K562 (cell line): ENCODE measurements around the gene RACK1. TPM values are rescaled to one million over a fixed set of nuclear protein-coding genes. Genes with fewer than 3 reads are reported as not detected.

Source experiments
- BACH1 ChIP-seq: fragments of 200-800 bp; sonication (Bioruptor generic); IDR thresholded peaks from 2 replicates; pipeline ENCODE4 v1.6.1; 2016; ENCODE audit warnings: missing genetic modification characterization, missing compliant biosample characterization
- BRCA1 ChIP-seq, 2 experiments: fragments of 450-650 bp in 1 of 2; sonication (generic) in 1 of 2; formaldehyde crosslinking in 1 of 2; IDR thresholded peaks; 2 replicates each; pipeline versions ENCODE4 v1.5.0 to v1.6.1; 2017 to 2020; ENCODE audit warnings: mild to moderate bottlenecking in 1 of 2, missing genetic modification reagents in 1 of 2
- ELF4 ChIP-seq: fragments of 450-650 bp; formaldehyde crosslinking; IDR thresholded peaks from 2 replicates; pipeline ENCODE4 v1.4.0; 2022; ENCODE audit warnings: missing genetic modification characterization
- FOXK1 ChIP-seq: sonication (generic); formaldehyde crosslinking; IDR thresholded peaks from 2 replicates; pipeline ENCODE4 v1.8.0; 2022; ENCODE audit warnings: missing genetic modification reagents, mild to moderate bottlenecking, borderline replicate concordance
- HDGF ChIP-seq: fragments of 450-650 bp; IDR thresholded peaks from 2 replicates; pipeline ENCODE4 v1.6.1; 2016
- HOMEZ ChIP-seq: fragments of 250-450 bp; sonication (Bioruptor Pico); IDR thresholded peaks from 2 replicates; pipeline ENCODE4 v1.4.0; 2020; ENCODE audit warnings: mild to moderate bottlenecking, moderate library complexity
- HOXB6 ChIP-seq: fragments of 250-450 bp; sonication (Bioruptor Pico); IDR thresholded peaks from 2 replicates; pipeline ENCODE4 v1.5.1; 2022; ENCODE audit warnings: mild to moderate bottlenecking, borderline replicate concordance
- HSF4 ChIP-seq: fragments of 250-450 bp; sonication (Bioruptor Pico); IDR thresholded peaks from 2 replicates; pipeline ENCODE4 v2.1.2; 2022; ENCODE audit warnings: mild to moderate bottlenecking, moderate library complexity, borderline replicate concordance
- ILF3 ChIP-seq: fragments of 450-650 bp; IDR thresholded peaks from 2 replicates; pipeline ENCODE4 v1.6.1; 2018; ENCODE audit warnings: antibody characterized with exemption, mild to moderate bottlenecking, moderate library complexity, borderline replicate concordance
- KHSRP ChIP-seq: fragments of 450-650 bp; IDR thresholded peaks from 2 replicates; pipeline ENCODE4 v1.6.1; 2017
- MAZ ChIP-seq, 2 experiments: fragments of 450-650 bp in 1 of 2; sonication (generic) in 1 of 2; formaldehyde crosslinking; IDR thresholded peaks in 1 of 2; conservative IDR thresholded peaks in 1 of 2; 2 replicates each; pipeline versions ENCODE4 v1.4.0 to v1.5.0; 2020; ENCODE audit warnings: mild to moderate bottlenecking in 1 of 2, missing genetic modification reagents in 1 of 2
- MIER1 ChIP-seq: fragments of 450-650 bp; IDR thresholded peaks from 2 replicates; pipeline ENCODE4 v1.6.1; 2016; ENCODE audit warnings: antibody characterized with exemption, mild to moderate bottlenecking, low read depth
- MYC ChIP-seq, 2 experiments: fragments of 250-450 bp in 1 of 2; sonication (Bioruptor Pico) in 1 of 2; IDR thresholded peaks; 2 replicates each; pipeline versions ENCODE4 v1.5.1 to v1.6.1; 2012 to 2021; ENCODE audit warnings: low read depth in 2 of 2, borderline replicate concordance in 1 of 2, improper control_type of control experiment in 1 of 2, low read length in 1 of 2, mild to moderate bottlenecking in 1 of 2, moderate library complexity in 1 of 2
- NCOA6 ChIP-seq: fragments of 450-650 bp; IDR thresholded peaks from 2 replicates; pipeline ENCODE4 v1.6.1; 2017; ENCODE audit warnings: mild to moderate bottlenecking
- NR2C2 ChIP-seq, 2 experiments: fragments of 200-800 bp in 1 of 2; sonication (Bioruptor generic) in 1 of 2; sonication (generic) in 1 of 2; formaldehyde crosslinking in 1 of 2; IDR thresholded peaks; 2 replicates each; pipeline versions ENCODE4 v1.6.1 to v1.8.0; 2016 to 2022; ENCODE audit warnings: mild to moderate bottlenecking in 1 of 2, missing compliant biosample characterization in 1 of 2, missing genetic modification characterization in 1 of 2, missing genetic modification reagents in 1 of 2
- PRPF4 ChIP-seq: fragments of 200-400 bp; formaldehyde crosslinking; IDR thresholded peaks from one replicate; pipeline ENCODE4 v1.6.1; 2017; ENCODE audit warnings: low read length, low read depth, mild to moderate bottlenecking; ENCODE audit not compliant: insufficient read depth, poor library complexity, severe bottlenecking
- PTBP1 ChIP-seq: fragments of 200-400 bp; formaldehyde crosslinking; IDR thresholded peaks from 2 replicates; pipeline ENCODE4 v1.6.1; 2017; ENCODE audit warnings: low read depth, low read length
- SREBF1 ChIP-seq: fragments of 150-350 bp; IDR thresholded peaks from 2 replicates; pipeline ENCODE4 v1.6.1; 2014; ENCODE audit warnings: antibody characterized with exemption, low read depth, low read length, borderline replicate concordance
- SREBF2 ChIP-seq: sonication (generic); formaldehyde crosslinking; IDR thresholded peaks from 2 replicates; pipeline ENCODE4 v1.4.0; 2020; ENCODE audit warnings: mild to moderate bottlenecking, missing genetic modification reagents
- STAG1 ChIP-seq: sonication (generic); formaldehyde crosslinking; IDR thresholded peaks from 2 replicates; pipeline ENCODE4 v1.5.0; 2020; ENCODE audit warnings: missing genetic modification reagents, borderline replicate concordance
- SUPT5H ChIP-seq: fragments of 450-650 bp; IDR thresholded peaks from 2 replicates; pipeline ENCODE4 v1.6.1; 2016
- TSC22D4 ChIP-seq: fragments of 450-650 bp; IDR thresholded peaks from 2 replicates; pipeline ENCODE4 v1.6.1; 2016; ENCODE audit warnings: missing genetic modification characterization, missing biosample characterization, control low read depth
- ZBTB8A ChIP-seq: fragments of 450-650 bp; IDR thresholded peaks from 2 replicates; pipeline ENCODE4 v1.6.1; 2018; ENCODE audit warnings: mild to moderate bottlenecking, moderate library complexity; ENCODE audit not compliant: partially characterized antibody
- ZNF274 ChIP-seq: IDR thresholded peaks from 2 replicates; pipeline ENCODE4 v1.6.1; 2011; ENCODE audit warnings: low read depth, mild to moderate bottlenecking, low read length, moderate library complexity, borderline replicate concordance
- ZNF280B ChIP-seq: fragments of 250-450 bp; sonication (Bioruptor Pico); IDR thresholded peaks from 2 replicates; pipeline ENCODE4 v1.5.1; 2021; ENCODE audit warnings: mild to moderate bottlenecking
- ZNF586 ChIP-seq: fragments of 450-650 bp; formaldehyde crosslinking; conservative IDR thresholded peaks from 2 replicates; pipeline ENCODE4 v1.4.0; 2020; ENCODE audit warnings: mild to moderate bottlenecking, moderate library complexity
- polyA plus RNA-seq, 8 experiments: library from polyadenylated mRNA; depleted of rRNA in 4 of 8; stranded (reverse) in 5 of 8; unstranded in 3 of 8; fragments of >200 nt; fragmentation: Nextera tagmentation in 2 of 8; fragmentation: Illumina TruSeq in 1 of 8; extraction: Ambion mirVana in 2 of 8; extraction: Trizol in 1 of 8; gene quantifications; 2 replicates each; pipeline versions ENCODE4 v1.2.1 to v1.2.3, GENCODE V29; 2011 to 2014; ENCODE audit warnings: inconsistent platforms in 1 of 8, missing spikeins in 1 of 8
- total RNA-seq, 7 experiments: library from RNA; depleted of rRNA in 6 of 7; stranded (reverse); fragments of >200 nt in 6 of 7; fragmentation: Illumina TruSeq in 2 of 7; extraction: Trizol in 2 of 7; gene quantifications; 2 replicates each; pipeline versions ENCODE4 v1.2.1 to v1.2.3, GENCODE V29; 2011 to 2021; ENCODE audit warnings: low replicate concordance in 1 of 7

Gene RACK1
- total and polyA plus RNA-seq, 9 of the 15 experiments (the other 6 are each of a cell fraction or from before 2014, with no cell fraction given) = 2,303 to 5,311 (median 3,833) TPM

GRCh38 chr5:181188700-181189362 lies 54.9 kb downstream of the RACK1 start (continued):
- TF ChIP-seq NR2C2 (CRISPR knock-in tag; IDR thresholded peaks at IDR 0.05) (peak; percentile 14; the same call in 1 of the 2 replicates), NR2C2 (tag; IDR thresholded peaks at IDR 0.05) (no peak), SUPT5H (no peak), KHSRP (no peak), MYC (IDR thresholded peaks at IDR 0.05; ENCODE audit: low read depth, low read length) (no peak), MYC (CRISPR knock-in tag; IDR thresholded peaks at IDR 0.05; ENCODE audit: borderline replicate concordance, low read depth) (no peak), ZNF274 (no peak), BRCA1 (IDR thresholded peaks at IDR 0.05) (no peak), BRCA1 (CRISPR knock-in tag; IDR thresholded peaks at IDR 0.05) (no peak), ZNF280B (CRISPR knock-in tag) (no peak), BACH1 (tag) (no peak), ZNF586 (CRISPR knock-in tag) (no peak), HSF4 (CRISPR knock-in tag) (no peak), MIER1 (no peak), SREBF2 (CRISPR knock-in tag) (no peak), HOMEZ (CRISPR knock-in tag) (no peak), STAG1 (CRISPR knock-in tag) (no peak), NCOA6 (no peak), ELF4 (CRISPR knock-in tag) (no peak), SREBF1 (no peak), PTBP1 (no peak), TSC22D4 (tag) (no peak), HDGF (no peak), PRPF4 (no peak), HOXB6 (no peak), MAZ (CRISPR knock-in tag; conservative IDR thresholded peaks at IDR 0.05 in 1 of 2, IDR thresholded peaks at IDR 0.05 in 1 of 2) (no peak), ILF3 (no peak), FOXK1 (CRISPR knock-in tag) (no peak), ZBTB8A (no peak)
